Activated CD4-positive, alpha-beta T cell treated with anti-CD3 and anti-CD28 coated beads, Interleukin-2, amount 10 ng/mL, durations not matched to agents 24 days and 14 days (primary cell): ENCODE data around the gene ELOA. TPM values are rescaled to one million over a fixed set of nuclear protein-coding genes. Genes with fewer than 3 reads are reported as not detected.
"Not testable (repeated sequence)": the region's sequence is repeated elsewhere in the genome, so short reads cannot be mapped to it uniquely, and the experiment has no call there.

Experiments used
- DNase-seq: peaks from one replicate; pipeline ENCODE4 v3.0.0; 2022
- H3K27ac Mint-ChIP-seq: one replicate; pipeline ENCODE4 v1.8.0; 2022; ENCODE audit warnings: mild to moderate bottlenecking, mixed read lengths
- H3K27me3 Mint-ChIP-seq: one replicate; pipeline ENCODE4 v1.8.0; 2022; ENCODE audit warnings: mixed read lengths
- H3K36me3 Mint-ChIP-seq: one replicate; pipeline ENCODE4 v1.8.0; 2022; ENCODE audit warnings: low read depth, mild to moderate bottlenecking, mixed read lengths
- H3K4me1 Mint-ChIP-seq: one replicate; pipeline ENCODE4 v1.8.0; 2021; ENCODE audit warnings: mixed read lengths
- H3K4me3 Mint-ChIP-seq: one replicate; pipeline ENCODE4 v1.8.0; 2022; ENCODE audit warnings: mild to moderate bottlenecking, moderate library complexity, mixed read lengths
- H3K9me3 Mint-ChIP-seq: one replicate; pipeline ENCODE4 v1.8.0; 2021; ENCODE audit warnings: mixed read lengths
- intact Hi-C: fragments of 100-400 bp; cut with micrococcal nuclease; formaldehyde crosslinking; loops from one replicate; pipeline ENCODE4 v1.15.1; 2023
- total RNA-seq: library from RNA; stranded (reverse); gene quantifications from 2 replicates; pipeline ENCODE4 v1.2.3, GENCODE V29; 2022

Gene ELOA
- total RNA-seq, 1 donor from 2014 or later = 54.3 TPM

- H3K4me1 Mint-ChIP-seq = peaks cover 20% of the 10 kb centered on the region
These were observed 53.4 kb downstream of the ELOA start for GRCh38 chr1:23796466-23797271.

DNA sequence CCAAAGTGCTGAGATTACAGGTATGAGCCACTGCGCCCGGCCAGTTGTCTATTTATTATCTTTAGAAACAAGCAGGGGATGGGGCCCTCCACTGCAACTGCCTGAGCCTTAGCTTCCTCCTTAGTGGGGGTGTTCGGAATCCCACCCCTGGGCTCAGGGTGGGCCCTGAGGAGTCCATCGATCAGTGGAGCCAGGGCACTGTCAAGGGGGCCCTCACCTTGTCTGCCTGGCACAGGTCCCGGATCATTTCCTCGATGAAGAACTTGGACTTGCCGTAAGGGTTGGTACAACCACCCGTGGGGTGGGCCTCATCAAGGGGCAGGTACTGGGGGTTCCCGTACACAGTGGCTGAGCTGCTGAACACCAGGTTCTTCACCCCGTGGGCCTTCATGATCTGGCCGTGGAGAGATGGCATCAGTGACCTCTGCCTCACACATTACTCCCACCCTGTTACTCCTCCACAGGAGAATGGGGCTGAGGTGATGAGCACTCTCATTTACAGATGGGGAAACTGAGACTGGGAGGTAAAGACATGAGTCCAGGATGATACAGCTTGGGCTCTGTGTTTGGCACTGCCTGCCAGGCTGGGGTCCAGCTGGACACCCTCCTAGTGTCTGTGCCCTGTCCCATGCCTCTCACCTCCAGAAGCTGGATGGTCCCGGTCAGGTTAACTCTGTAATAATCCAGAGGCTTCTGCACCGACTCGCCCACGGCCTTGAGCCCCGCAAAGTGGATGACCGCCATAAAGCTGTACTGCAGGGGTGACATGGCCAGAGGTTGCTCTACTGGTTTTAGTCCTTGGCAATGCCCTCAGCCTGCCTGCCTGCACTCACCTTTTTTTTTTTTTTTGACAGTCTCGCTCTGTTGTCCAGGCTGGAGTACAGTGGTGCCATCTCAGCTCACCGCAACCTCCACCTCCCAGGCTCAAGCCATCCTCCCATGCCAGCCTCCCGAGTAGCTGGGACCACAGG lies 54.5 kb downstream of the ELOA start:
- H3K27ac Mint-ChIP-seq = no peak overlapping the region
- no peak overlapping the region for H3K4me3 Mint-ChIP-seq
- H3K4me1 Mint-ChIP-seq = peaks cover 18% of the 10 kb centered on the region
- intact Hi-C loops = no loop called here
- no peaks in the 10 kb centered on the region for H3K27me3 Mint-ChIP-seq
- H3K36me3 Mint-ChIP-seq = peaks cover 33% of the 10 kb centered on the region
- DNase-seq = no peak
- H3K9me3 Mint-ChIP-seq = no peaks in the 10 kb centered on the region

More at GRCh38 chr1:23796466-23797271, 53.4 kb downstream of the ELOA start:
- intact Hi-C loops = no loop called here
- no peaks in the 10 kb centered on the region for H3K9me3 Mint-ChIP-seq
- H3K4me3 Mint-ChIP-seq = no peak overlapping the region
- peaks cover 35% of the 10 kb centered on the region for H3K36me3 Mint-ChIP-seq
- DNase-seq = no peak
- H3K27me3 Mint-ChIP-seq = no peaks in the 10 kb centered on the region
- H3K27ac Mint-ChIP-seq = no peak overlapping the region

GRCh38 chr1:23798662-23799142 lies 55.4 kb downstream of the ELOA start:
- no peak overlapping the region for H3K27ac Mint-ChIP-seq
- no peaks in the 10 kb centered on the region for H3K9me3 Mint-ChIP-seq
- H3K36me3 Mint-ChIP-seq = peaks cover 30% of the 10 kb centered on the region
- peak; percentile 71 for DNase-seq
- intact Hi-C loops = no loop called here
- H3K4me3 Mint-ChIP-seq = peak overlapping the region; percentile 92
- peaks cover 16% of the 10 kb centered on the region for H3K4me1 Mint-ChIP-seq
- no peaks in the 10 kb centered on the region for H3K27me3 Mint-ChIP-seq

GRCh38 chr1:23799255-23799569 lies 55.9 kb downstream of the ELOA start:
- Mint-ChIP-seq H3K9me3 (no peaks in the 10 kb centered on the region), H3K4me1 (peaks cover 16% of the 10 kb centered on the region), H3K27me3 (no peaks in the 10 kb centered on the region), H3K4me3 (peak overlapping the region; percentile 92), H3K27ac (peak overlapping the region; percentile 75), H3K36me3 (peaks cover 33% of the 10 kb centered on the region)
- intact Hi-C loops = no loop called here
- no peak for DNase-seq

DNA sequence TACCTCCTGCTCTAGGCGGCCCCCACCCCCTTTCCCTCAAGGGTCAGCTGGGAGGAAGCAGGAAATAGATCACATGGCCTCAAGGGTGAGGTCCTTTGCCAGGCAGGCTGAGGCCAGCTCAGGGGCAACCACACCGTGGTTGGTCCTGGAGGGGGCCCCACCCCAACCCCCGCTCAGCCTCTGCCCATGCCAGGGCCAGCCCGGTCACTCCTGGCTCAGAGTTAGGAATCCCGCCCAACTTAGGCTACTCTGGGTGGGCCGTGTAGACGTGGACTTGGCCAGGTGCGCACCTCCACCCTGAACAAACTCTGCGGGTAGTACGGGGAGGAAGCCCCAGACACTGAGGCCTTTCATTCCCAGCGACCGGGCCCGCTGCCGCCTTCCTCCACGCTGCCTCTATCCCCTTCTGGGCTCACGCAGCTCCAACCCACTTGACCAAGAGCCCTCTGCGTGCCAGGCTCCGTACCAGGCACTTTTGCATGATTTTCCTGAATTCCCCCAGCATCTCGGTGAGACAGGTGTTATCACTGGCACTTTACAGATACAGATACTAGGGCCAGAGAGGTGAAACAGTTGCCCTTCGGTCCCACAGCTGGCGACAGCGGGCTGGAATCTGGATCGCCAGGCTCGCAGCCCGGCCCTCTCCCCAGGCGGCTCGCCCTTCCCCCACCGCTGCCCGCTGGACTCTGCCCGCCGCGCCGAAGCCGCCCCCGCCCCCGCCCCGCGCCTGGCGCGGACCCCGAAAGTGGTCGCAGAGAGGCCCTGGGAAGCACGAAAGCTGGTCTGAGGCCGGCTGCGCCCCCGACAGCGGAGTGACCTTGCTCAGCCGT lies 56.5 kb downstream of the ELOA start:
- Mint-ChIP-seq H3K9me3 (no peaks in the 10 kb centered on the region), H3K4me1 (peaks cover 16% of the 10 kb centered on the region), H3K36me3 (peaks cover 33% of the 10 kb centered on the region), H3K27me3 (no peaks in the 10 kb centered on the region), H3K4me3 (peak overlapping the region; percentile 92), H3K27ac (peak overlapping the region; percentile 75)
- intact Hi-C loops = loop anchor here (1.0 kb wide), 2 partner anchors 8 to 21 kb away; partner anchors contain the start of genes LYPLA2 and PITHD1
- DNase-seq = peak; percentile 77

- peak within 1 kb of the TSS; percentile 92 for H3K4me3 Mint-ChIP-seq
- no peaks in the 10 kb centered on the region for H3K27me3 Mint-ChIP-seq
- no peaks in the 10 kb centered on the region for H3K9me3 Mint-ChIP-seq
- DNase-seq = peak; percentile 98
- peaks cover 19% of the 10 kb centered on the region for H3K4me1 Mint-ChIP-seq
- H3K27ac Mint-ChIP-seq = peak within 1 kb of the TSS; percentile 75
- peaks cover 34% of the 10 kb centered on the region for H3K36me3 Mint-ChIP-seq
- intact Hi-C loops = loop anchor here (1.0 kb wide), 2 partner anchors 9 to 22 kb away; partner anchors contain the start of genes LYPLA2 and PITHD1
These were observed 57.4 kb downstream of the ELOA start, which contains the start of gene GALE for GRCh38 chr1:23800400-23801337. Gene GALE, minus strand, starts transcription at chr1:23800754. Its CDS starts 1,747 bp downstream, at chr1:23799007.

DNA sequence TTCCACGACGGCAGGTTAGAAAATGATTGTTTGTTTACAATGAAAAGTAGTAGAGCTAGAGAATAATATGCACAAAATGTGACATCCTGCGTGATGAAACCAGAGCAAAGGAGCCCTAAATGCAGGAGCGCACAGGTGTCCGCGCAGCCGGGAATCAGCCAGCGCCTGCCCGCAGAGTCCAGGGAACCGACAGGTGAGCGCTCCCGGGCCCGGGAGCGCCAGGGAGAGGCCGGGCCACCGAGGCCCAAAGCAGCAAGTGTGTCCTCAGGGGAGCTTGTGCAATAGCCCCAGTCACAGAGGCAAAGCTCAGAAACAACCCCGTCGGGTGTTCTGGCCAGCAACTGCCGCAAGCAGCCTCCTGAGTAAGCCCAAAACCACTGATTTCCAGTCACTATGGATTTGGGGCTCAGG lies 58.1 kb downstream of the ELOA start:
- intact Hi-C loops = no loop called here
- Mint-ChIP-seq H3K36me3 (peaks cover 34% of the 10 kb centered on the region), H3K27ac (peak overlapping the region; percentile 70), H3K27me3 (no peaks in the 10 kb centered on the region), H3K4me3 (peak overlapping the region; percentile 92), H3K4me1 (peaks cover 19% of the 10 kb centered on the region), H3K9me3 (no peaks in the 10 kb centered on the region)
- no peak for DNase-seq

GRCh38 chr1:23801876-23802275 lies 58.6 kb downstream of the ELOA start:
- Mint-ChIP-seq H3K4me1 (peaks cover 19% of the 10 kb centered on the region), H3K9me3 (no peaks in the 10 kb centered on the region), H3K27ac (peak overlapping the region; percentile 29), H3K27me3 (no peaks in the 10 kb centered on the region), H3K4me3 (peak overlapping the region; percentile 54), H3K36me3 (peaks cover 30% of the 10 kb centered on the region)
- DNase-seq = no peak
- intact Hi-C loops = no loop called here

GRCh38 chr1:23802809-23803342 lies 59.6 kb downstream of the ELOA start:
- DNase-seq, H3K9me3 Mint-ChIP-seq, H3K27me3 Mint-ChIP-seq, intact Hi-C loops, H3K27ac Mint-ChIP-seq, H3K4me3 Mint-ChIP-seq: not testable (repeated sequence)
- peaks cover 24% of the 10 kb centered on the region for H3K36me3 Mint-ChIP-seq
- H3K4me1 Mint-ChIP-seq = peaks cover 21% of the 10 kb centered on the region

DNA sequence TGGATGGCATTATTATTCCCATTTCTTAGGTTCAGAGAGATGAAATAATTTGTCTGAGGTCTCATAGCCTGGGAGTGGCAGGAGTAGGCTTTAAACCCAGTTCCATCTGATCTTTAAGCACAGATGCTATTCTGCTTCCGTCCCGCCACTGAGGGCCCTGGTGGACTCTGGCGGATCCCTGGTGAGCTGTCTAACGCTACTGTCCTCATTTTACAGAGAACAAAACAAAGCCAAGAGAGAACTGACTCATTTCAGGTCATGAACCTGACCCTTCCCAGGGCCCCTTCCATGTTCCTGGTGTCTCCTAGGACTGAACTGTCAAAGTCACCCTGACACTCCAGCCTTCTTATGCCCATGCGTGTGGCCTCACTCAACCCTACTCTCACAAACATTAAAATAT lies 60.4 kb downstream of the ELOA start:
- no peaks in the 10 kb centered on the region for H3K9me3 Mint-ChIP-seq
- no peak overlapping the region for H3K27ac Mint-ChIP-seq
- H3K36me3 Mint-ChIP-seq = peaks cover 20% of the 10 kb centered on the region
- no peak for DNase-seq
- intact Hi-C loops = no loop called here
- no peak overlapping the region for H3K4me3 Mint-ChIP-seq
- no peaks in the 10 kb centered on the region for H3K27me3 Mint-ChIP-seq
- H3K4me1 Mint-ChIP-seq = peaks cover 18% of the 10 kb centered on the region

GRCh38 chr1:23804183-23804835 lies 61.0 kb downstream of the ELOA start:
- Mint-ChIP-seq H3K4me3 (no peak overlapping the region), H3K27me3 (no peaks in the 10 kb centered on the region), H3K36me3 (peaks cover 18% of the 10 kb centered on the region), H3K27ac (peak overlapping the region; percentile 36), H3K4me1 (peaks cover 14% of the 10 kb centered on the region), H3K9me3 (no peaks in the 10 kb centered on the region)
- intact Hi-C loops = no loop called here
- DNase-seq = no peak

GRCh38 chr1:23805025-23805424 lies 61.8 kb downstream of the ELOA start:
- Mint-ChIP-seq H3K9me3 (no peaks in the 10 kb centered on the region), H3K36me3 (peaks cover 18% of the 10 kb centered on the region), H3K4me1 (peaks cover 14% of the 10 kb centered on the region), H3K27me3 (no peaks in the 10 kb centered on the region), H3K27ac (no peak overlapping the region), H3K4me3 (no peak overlapping the region)
- intact Hi-C loops = no loop called here
- DNase-seq = no peak
